GM21737 (cell line): ENCODE data around the gene RRAD.

Experiments
- ATAC-seq: cut with Tn5 transposase; IDR thresholded peaks from one replicate; pipeline ENCODE4 v1.9.1; 2021; ENCODE audit warnings: mild to moderate bottlenecking, moderate library complexity; ENCODE audit not compliant: unreplicated experiment

Gene RRAD

GRCh38 chr16:66919569-66920298 lies 5.6 kb downstream of the RRAD start:
- no peak for ATAC-seq

GRCh38 chr16:66918803-66919568 lies 6.3 kb downstream of the RRAD start, which contains the start of gene CDH16:
CDH16 (minus strand) TSS chr16:66918885; CDS start chr16:66918065, 820 bp downstream.
- no peak for ATAC-seq

GRCh38 chr16:66918355-66918754 lies 7.0 kb downstream of the RRAD start:
- ATAC-seq: no peak

DNA sequence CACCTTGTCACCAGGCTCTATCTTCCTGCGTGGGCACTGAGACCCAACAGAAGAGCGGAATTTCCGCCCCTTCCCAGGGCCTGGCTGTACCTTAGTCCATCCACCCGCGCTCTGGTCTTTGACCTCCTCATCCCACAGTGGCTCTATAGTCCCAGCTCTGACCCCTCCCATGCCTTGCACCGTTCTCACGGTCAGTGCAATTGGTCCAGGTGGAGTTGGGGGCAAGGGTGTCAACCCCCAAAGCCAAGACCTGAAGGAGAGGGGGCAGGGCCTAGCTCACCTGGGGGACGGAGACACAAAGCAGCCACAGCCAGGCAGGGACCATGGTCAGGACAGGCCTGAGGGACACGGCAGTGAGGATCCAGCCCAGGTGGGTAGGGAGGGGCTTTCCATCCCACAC lies 7.6 kb downstream of the RRAD start:
- no peak for ATAC-seq

DNA sequence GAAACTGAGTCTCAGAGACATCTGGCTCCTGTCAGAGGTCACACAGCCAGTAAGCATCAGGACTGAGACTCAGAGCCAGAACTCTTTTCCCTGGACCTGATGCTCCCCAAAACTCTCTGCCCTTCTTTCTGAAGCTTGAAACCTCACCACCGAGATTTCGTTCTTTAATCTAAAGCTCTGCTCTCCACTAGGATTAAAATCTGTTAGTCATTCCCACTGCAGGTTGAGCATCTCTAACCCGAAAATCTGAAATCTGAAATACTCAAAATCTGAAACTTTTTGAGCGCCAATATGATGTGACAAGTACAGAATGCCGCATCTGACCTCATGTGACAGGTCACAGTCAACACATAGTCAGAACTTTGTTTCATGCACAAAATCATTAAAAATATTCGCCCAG lies 8.8 kb downstream of the RRAD start:
- no peak for ATAC-seq

DNA sequence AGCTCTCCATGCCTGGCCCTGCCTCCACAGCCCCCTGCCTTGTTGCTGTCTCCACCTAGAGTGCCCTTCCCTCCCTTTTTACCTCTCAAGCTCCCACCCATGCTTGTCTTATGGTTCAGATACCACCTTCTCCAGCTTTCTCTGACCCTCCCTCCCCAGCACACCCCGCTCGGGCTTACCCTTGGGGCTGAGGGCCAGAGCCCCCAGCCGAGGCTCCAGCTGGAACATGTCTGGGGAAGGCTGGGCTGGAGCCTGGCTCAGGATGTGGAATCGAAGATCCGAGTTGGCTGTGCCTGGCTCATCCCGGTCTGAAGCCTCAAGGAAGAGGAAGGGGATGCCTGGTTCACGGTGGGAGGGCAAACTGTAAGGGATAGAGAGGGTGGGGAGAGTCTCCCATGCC lies 10.3 kb downstream of the RRAD start:
- ATAC-seq: no peak

DNA sequence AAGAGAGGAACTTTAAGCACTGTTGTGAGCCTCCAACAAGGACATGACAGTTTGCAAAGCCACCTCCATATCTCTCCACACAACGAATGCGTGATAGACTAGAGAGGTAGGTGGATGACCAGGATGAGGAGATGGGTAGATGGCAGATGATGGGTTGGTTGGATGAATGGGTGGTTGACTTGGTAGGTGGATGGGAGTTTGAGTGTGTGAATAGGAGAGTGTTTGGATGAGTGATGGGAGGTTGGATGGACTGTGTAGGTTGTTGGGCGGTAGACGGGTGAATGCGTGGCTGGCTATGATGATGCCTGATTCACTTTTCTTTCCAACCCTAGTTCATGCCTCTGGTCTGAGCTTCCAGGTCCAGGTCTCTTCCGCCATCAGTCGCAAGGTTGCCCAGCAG lies 10.8 kb downstream of the RRAD start:
- no peak for ATAC-seq

- no peak for ATAC-seq
Observed at GRCh38 chr16:66913711-66914110, 11.6 kb downstream of the RRAD start.

GRCh38 chr16:66913081-66913480 lies 12.3 kb downstream of the RRAD start:
- ATAC-seq: no peak

- no peak for ATAC-seq
Observed at GRCh38 chr16:66911801-66912200, 13.5 kb downstream of the RRAD start.

DNA sequence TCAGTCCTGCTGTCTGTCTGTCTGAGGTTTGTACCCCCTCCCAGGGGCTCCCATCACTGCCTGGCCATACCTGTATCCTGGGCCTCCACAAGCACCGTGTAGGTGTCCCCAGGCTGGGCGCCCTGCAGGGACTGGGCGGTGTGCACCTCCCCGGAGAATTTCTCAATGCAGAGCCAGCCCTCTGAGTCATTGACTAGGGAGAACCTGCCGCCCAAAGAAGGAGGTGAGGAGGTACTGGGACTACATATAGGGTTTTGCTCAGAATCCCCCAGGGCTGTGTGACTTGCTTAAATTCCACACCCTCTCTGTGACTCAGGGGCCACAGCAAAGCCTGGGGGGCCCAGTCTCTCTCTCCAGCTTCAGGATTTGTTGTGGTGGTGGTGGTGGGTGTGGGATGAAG lies 14.2 kb downstream of the RRAD start:
- ATAC-seq: no peak

DNA sequence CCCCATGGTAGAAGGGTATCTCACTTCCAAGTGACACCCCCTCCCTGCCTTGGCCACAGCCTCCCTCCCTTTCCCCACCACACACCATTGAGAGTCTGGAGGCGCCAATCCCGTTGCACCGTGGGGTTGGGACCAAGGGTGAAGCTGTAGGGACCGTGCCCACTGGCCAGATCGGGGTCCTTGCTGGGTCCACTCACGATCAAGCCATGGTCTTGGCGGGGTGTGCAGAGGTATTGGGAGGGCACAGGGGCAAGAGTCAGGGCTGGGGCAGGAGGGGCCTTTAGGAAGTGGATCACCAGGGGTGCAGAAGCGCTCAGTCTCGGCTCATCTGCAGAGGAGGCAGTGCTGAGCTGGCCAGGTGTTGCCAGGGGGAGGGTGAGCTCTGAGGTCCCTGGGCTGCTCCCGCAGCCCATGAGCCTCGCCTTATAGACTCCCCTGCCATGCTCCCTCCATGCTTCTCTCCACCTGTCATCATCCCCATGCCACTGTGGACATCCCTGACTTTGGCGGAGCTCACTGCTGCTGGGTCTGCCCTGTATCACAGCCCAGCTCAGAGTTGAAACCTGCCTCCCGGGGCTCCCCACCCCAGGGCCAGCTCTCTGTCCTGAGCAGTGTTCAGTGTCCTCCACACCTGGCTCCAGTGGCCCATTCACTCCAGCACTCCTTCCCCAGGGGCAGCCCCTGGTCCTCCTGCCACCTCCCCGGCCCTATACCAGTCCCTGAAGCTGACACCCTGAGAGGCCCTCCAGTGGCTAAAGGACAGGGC lies 15.0 kb downstream of the RRAD start:
- ATAC-seq: no peak

DNA sequence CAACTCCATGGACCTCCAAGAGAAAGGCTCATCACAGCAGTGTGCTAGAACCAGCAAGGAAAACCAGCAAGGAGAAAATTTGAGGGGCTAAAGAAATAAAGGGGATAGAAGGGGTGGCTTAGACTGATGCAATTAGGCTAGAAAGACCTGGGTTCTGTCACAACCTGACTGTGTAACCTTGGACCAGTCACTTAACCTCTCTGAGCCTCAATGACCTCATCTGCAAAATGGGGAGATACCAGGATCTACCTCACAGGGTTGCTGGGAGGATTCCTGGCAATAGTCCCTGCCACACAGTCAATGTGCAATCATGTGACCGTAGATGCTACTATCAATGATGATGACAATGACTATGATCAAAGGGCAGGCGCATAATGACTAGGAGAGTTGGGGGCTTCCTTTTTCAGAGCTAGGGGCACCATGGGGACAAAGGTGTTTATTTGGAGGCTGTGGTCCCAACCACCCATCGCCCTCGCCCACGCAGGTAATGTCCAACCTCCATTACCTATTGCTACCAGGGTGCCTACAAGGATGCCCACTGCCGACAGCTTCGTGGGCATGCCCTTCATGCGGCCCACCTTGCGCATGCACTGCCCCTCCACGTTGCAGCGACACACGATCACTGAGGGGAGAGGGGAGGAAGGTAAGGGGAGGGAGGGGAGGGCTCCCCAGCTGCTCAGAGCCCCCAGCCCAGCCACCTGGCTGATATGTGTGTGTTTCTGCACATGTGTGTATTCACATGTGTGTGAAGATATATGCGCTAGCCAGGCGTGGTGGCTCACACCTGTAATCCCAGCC lies 16.4 kb downstream of the RRAD start:
- no peak for ATAC-seq

- ATAC-seq: no peak
Observed at GRCh38 chr16:66908116-66908515, 17.2 kb downstream of the RRAD start.

- ATAC-seq: no peak
Observed at GRCh38 chr16:66906916-66907836, 18.2 kb downstream of the RRAD start.

- ATAC-seq: no peak
Observed at GRCh38 chr16:66905633-66906539, 19.4 kb downstream of the RRAD start.

- no peak for ATAC-seq
Observed at GRCh38 chr16:66904846-66905632, 20.3 kb downstream of the RRAD start.

DNA sequence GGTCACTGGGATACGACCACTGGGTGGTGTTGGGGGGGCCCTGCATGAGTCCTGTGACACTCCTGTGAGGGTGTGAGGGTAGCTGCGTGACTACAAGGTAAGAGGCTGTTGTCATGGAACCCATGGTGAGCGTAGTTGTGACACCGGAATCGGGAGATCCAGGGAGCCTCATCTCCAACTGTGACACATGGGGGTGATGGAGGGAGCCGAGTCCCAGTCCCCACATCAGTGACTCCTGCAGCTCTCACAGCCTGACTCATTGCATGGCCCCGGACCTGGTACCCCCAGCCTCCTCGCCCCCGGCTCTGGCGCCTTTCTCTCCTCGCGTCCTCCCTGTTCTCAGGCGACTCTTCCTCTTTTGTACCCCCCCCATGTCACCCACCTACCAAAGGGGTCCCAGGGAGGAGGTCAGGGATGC lies 20.9 kb downstream of the RRAD start:
- no peak for ATAC-seq
